Measurements from ENCODE around the gene ATP11B. TPM values are rescaled to one million over a fixed set of nuclear protein-coding genes. Genes with fewer than 3 reads are reported as not detected.

ATP11B gene
- polyA plus RNA-seq, 6 donors from 2014 or later = 21.4 to 41.7 (median 27.8) TPM

DNA sequence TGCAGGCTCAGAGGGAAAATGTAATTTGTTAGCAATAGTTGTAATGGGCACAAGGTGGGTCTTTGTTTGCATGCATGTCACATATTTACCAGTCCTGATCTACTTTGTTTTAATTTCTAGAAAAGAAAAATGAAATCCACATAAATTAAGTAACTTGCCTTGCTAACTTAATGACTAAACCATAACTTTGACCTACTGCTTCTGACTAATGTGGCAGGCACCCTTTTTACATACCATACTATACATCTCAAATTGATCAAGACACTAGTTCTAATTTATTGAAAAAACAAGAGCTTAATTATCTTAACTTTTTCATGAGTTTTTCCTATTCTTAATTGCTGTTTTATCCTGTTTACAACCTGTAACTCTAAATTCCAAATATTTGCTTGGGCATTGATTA is 93.2 kb downstream of the ATP11B start:
- Mint-ChIP-seq H3K9me3 (no peaks in the 10 kb centered on the region), H3K4me1 (no peaks in the 10 kb centered on the region), H3K27me3 (no peaks in the 10 kb centered on the region), H3K4me3 (no peak overlapping the region), H3K36me3 (peaks cover 8 to 16% of the 10 kb centered on the region in 2 donors), H3K27ac (peak overlapping the region in 1 of 6 donors; percentile 16)
- ATAC-seq (ENCODE audit: low read depth in 2 of 2) (no peak), DNase-seq (no peak)

GRCh38 chr3:182889948-182890629 is 96.8 kb downstream of the ATP11B start:
- peaks cover 16 to 27% of the 10 kb centered on the region in 2 donors for H3K36me3 Mint-ChIP-seq
- DNase-seq (no peak), ATAC-seq (ENCODE audit: low read depth in 2 of 2) (no peak)
- H3K9me3 Mint-ChIP-seq = no peaks in the 10 kb centered on the region
- H3K27me3 Mint-ChIP-seq = no peaks in the 10 kb centered on the region
- H3K27ac Mint-ChIP-seq = no peak overlapping the region
- H3K4me3 Mint-ChIP-seq = no peak overlapping the region
- no peaks in the 10 kb centered on the region for H3K4me1 Mint-ChIP-seq

DNA sequence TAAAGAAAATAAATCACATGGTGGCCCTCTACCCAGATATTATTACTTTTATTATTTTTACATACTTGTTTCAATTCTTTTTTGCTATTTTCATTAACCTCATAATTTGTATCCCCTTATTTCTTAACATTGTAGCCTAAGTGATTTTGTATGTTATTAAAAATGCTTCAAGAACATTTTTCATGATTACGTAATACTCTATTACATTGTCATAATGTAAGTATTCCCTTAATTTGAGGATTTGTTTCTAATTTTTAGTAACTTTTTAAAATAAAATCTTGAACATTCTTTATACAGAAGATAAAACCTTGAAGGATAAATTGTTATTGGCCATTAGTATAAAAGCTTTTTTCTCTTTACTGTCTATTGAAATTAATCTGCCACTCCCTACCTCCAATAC is 98.1 kb downstream of the ATP11B start:
- Mint-ChIP-seq H3K27me3 (no peaks in the 10 kb centered on the region), H3K4me3 (no peak overlapping the region), H3K9me3 (no peaks in the 10 kb centered on the region), H3K27ac (no peak overlapping the region), H3K36me3 (peaks cover 16 to 31% of the 10 kb centered on the region in 2 donors), H3K4me1 (no peaks in the 10 kb centered on the region)
- DNase-seq (no peak), ATAC-seq (ENCODE audit: low read depth in 2 of 2) (no peak)

DNA sequence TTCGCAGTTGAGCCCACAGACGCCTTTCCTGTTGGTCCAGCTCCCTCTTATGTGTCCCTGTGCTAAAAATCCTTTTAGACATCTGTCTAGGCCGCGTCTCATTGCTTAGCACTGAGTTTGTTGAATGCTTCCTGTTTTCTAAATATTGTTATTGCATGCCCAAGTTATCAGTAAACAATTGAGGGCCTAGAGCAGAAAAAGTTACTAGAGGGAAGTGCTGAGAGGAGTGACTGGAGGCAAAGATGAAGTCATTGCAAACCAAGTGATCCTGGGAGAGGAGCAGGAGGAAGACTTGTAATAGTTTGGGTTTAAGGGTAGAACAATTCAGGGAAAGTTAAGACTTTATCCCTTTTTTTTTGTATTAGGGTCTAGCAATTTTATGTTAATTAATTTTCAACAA is 98.9 kb downstream of the ATP11B start:
- Mint-ChIP-seq H3K36me3 (peaks cover 16 to 31% of the 10 kb centered on the region in 2 donors), H3K27me3 (no peaks in the 10 kb centered on the region), H3K27ac (no peak overlapping the region), H3K9me3 (no peaks in the 10 kb centered on the region), H3K4me1 (no peaks in the 10 kb centered on the region), H3K4me3 (no peak overlapping the region)
- DNase-seq = no peak
- ATAC-seq (ENCODE audit: low read depth in 2 of 2) = no peak

- ATAC-seq (ENCODE audit: low read depth in 2 of 2) = no peak
- H3K27ac Mint-ChIP-seq = peak overlapping the region in 1 of 6 donors; percentile 59
- no peaks in the 10 kb centered on the region for H3K4me1 Mint-ChIP-seq
- DNase-seq = no peak
- H3K9me3 Mint-ChIP-seq = no peaks in the 10 kb centered on the region
- peaks cover 8 to 23% of the 10 kb centered on the region in 2 donors for H3K36me3 Mint-ChIP-seq
- no peak overlapping the region for H3K4me3 Mint-ChIP-seq
- no peaks in the 10 kb centered on the region for H3K27me3 Mint-ChIP-seq
Measured at GRCh38 chr3:182895513-182896112, 102.3 kb downstream of the ATP11B start.

GRCh38 chr3:182896553-182896952 is 103.2 kb downstream of the ATP11B start:
- H3K36me3 Mint-ChIP-seq = peaks cover 0 to 23% of the 10 kb centered on the region in 2 donors
- no peaks in the 10 kb centered on the region for H3K27me3 Mint-ChIP-seq
- ATAC-seq (ENCODE audit: low read depth in 2 of 2) = no peak
- H3K4me1 Mint-ChIP-seq = no peaks in the 10 kb centered on the region
- H3K4me3 Mint-ChIP-seq = no peak overlapping the region
- H3K9me3 Mint-ChIP-seq = no peaks in the 10 kb centered on the region
- H3K27ac Mint-ChIP-seq = no peak overlapping the region
- no peak for DNase-seq

DNA sequence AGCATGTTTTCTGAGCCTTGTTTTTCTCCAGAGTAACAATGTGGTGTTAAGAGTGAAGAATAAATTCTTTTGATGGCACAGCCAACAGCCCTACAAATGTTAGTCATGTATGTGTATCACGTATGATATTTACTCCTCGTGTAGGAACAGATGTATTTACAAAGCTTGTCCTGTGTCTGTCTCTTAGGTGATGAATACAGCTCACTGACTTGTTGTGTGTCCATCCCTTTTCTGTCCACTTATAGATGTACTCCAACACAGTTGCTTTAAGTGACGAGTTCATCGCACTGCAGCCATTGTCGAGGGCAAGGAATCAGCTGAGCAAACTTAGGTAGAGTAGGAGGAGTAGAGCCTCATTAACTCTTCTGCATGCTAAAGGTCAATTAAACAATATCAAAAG is 108.9 kb downstream of the ATP11B start:
- Mint-ChIP-seq H3K9me3 (no peaks in the 10 kb centered on the region), H3K4me1 (peaks cover 0 to 9% (median 0%) of the 10 kb centered on the region in 3 donors), H3K27me3 (no peaks in the 10 kb centered on the region), H3K27ac (peak overlapping the region in 2 of 6 donors; percentile 12 to 33), H3K36me3 (peaks cover 8 to 10% of the 10 kb centered on the region in 2 donors), H3K4me3 (no peak overlapping the region)
- no peak for ATAC-seq (ENCODE audit: low read depth in 2 of 2)
- no peak for DNase-seq

DNA sequence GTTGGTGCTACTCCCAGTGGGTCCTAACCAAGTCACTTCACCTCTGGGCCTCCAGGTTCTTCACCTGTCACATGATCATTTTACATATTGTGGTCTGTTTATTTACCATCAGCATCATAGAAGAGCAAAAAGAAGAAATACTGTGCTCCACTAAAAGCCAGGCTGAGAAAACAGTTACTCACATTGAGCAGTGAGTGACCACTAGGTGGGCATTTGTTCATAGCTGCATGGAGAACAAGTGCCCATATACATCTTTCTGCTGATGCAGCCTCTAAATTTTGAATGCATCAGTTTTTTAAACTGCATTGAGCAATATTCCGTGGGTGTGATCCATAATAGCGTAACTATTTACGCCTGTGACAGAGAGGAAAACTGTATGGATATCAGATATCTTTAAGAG is 110.9 kb downstream of the ATP11B start:
- H3K27me3 Mint-ChIP-seq = no peaks in the 10 kb centered on the region
- peaks cover 8 to 10% of the 10 kb centered on the region in 2 donors for H3K36me3 Mint-ChIP-seq

GRCh38 chr3:182905623-182906022 is 112.3 kb downstream of the ATP11B start:
- H3K27ac Mint-ChIP-seq = peak overlapping the region in 3 of 6 donors; percentile 13 to 59 (median 28)
- no peak for DNase-seq
- no peaks in the 10 kb centered on the region for H3K27me3 Mint-ChIP-seq
- H3K36me3 Mint-ChIP-seq = peaks cover 8 to 10% of the 10 kb centered on the region in 2 donors
- no peak overlapping the region for H3K4me3 Mint-ChIP-seq
- no peaks in the 10 kb centered on the region for H3K9me3 Mint-ChIP-seq
- H3K4me1 Mint-ChIP-seq = peaks cover 0 to 9% (median 0%) of the 10 kb centered on the region in 3 donors
- no peak for ATAC-seq (ENCODE audit: low read depth in 2 of 2)

More for the DNA sequence above, 110.9 kb downstream of the ATP11B start:
- Mint-ChIP-seq H3K27ac (no peak overlapping the region), H3K4me1 (peaks cover 0 to 9% (median 0%) of the 10 kb centered on the region in 3 donors), H3K9me3 (no peaks in the 10 kb centered on the region), H3K4me3 (no peak overlapping the region)
- peak in 1 of 2 donors; percentile 9 for ATAC-seq (ENCODE audit: low read depth in 2 of 2)
- DNase-seq = no peak

DNA sequence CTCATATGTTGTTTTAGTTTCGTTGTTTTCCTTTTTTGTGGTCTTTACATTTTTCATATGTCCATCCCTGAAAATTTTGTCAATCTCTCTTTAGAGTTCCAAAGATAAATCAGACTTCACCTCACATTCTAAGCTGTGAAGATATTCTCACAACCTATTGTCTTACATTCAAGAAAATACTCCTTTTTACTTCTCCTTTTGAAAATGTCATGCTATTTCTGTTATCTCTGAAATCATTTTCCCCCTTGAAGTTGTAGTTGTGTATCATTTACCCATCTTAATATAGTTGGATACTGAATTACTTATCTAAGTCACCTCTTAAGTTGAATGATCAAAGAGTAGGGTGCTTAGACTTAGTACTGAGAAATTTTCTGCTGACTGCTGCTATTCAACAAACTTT is 112.7 kb downstream of the ATP11B start:
- H3K4me1 Mint-ChIP-seq = peaks cover 0 to 9% (median 0%) of the 10 kb centered on the region in 3 donors
- H3K9me3 Mint-ChIP-seq = no peaks in the 10 kb centered on the region
- DNase-seq (no peak), ATAC-seq (ENCODE audit: low read depth in 2 of 2) (no peak)
- H3K27me3 Mint-ChIP-seq = no peaks in the 10 kb centered on the region
- H3K27ac Mint-ChIP-seq = peak overlapping the region in 3 of 6 donors; percentile 22 to 73 (median 28)
- H3K4me3 Mint-ChIP-seq = peak overlapping the region in 1 of 8 donors; percentile 13
- peaks cover 8 to 10% of the 10 kb centered on the region in 2 donors for H3K36me3 Mint-ChIP-seq

GRCh38 chr3:182908471-182908870 is 115.2 kb downstream of the ATP11B start:
- H3K9me3 Mint-ChIP-seq = no peaks in the 10 kb centered on the region
- no peak overlapping the region for H3K4me3 Mint-ChIP-seq
- H3K36me3 Mint-ChIP-seq = peaks cover 8 to 10% of the 10 kb centered on the region in 2 donors
- no peak for ATAC-seq (ENCODE audit: low read depth in 2 of 2)
- DNase-seq = no peak
- H3K27me3 Mint-ChIP-seq = no peaks in the 10 kb centered on the region
- H3K4me1 Mint-ChIP-seq = peaks cover 0 to 9% (median 4%) of the 10 kb centered on the region in 3 donors
- H3K27ac Mint-ChIP-seq = no peak overlapping the region

DNA sequence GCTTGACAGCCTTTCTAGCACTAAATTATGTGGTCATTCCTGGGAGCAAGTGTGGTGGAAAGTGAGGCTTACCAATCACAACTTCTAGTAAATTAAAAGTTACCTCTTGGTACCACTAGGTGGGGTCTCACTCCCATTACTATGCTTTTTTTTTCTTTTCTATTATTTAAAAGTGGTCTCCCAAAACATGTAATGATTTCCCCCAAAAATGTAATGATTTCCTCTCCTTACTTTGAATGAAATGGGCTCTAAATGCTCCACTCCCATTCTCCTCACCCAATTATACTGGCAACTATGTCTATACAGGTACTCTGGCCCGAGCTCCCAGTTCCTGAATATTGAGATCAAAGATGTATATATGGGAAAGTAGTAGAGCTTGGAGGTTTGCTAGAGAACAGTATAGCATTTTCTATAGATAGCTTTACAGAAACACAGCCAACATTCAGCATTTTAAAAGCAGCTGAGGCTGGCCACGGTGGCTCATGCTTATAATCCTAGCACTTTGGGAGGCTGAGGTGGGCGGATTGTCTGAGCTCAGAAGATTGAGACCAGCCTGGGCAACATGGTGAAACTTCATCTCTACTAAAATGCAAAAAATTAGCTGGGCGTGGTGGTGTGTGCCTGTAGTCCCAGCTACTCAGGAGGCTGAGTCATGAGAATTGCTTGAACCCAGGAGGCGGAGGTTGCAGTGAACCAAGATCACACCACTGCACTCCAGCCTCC is 116.2 kb downstream of the ATP11B start:
- Mint-ChIP-seq H3K27ac (peak overlapping the region in 2 of 6 donors; percentile 13 to 48), H3K4me3 (no peak overlapping the region), H3K27me3 (no peaks in the 10 kb centered on the region), H3K4me1 (peaks cover 4 to 11% (median 4%) of the 10 kb centered on the region in 3 donors), H3K9me3 (no peaks in the 10 kb centered on the region), H3K36me3 (peaks cover 8 to 10% of the 10 kb centered on the region in 2 donors)
- DNase-seq (no peak), ATAC-seq (ENCODE audit: low read depth in 2 of 2) (no peak)

DNA sequence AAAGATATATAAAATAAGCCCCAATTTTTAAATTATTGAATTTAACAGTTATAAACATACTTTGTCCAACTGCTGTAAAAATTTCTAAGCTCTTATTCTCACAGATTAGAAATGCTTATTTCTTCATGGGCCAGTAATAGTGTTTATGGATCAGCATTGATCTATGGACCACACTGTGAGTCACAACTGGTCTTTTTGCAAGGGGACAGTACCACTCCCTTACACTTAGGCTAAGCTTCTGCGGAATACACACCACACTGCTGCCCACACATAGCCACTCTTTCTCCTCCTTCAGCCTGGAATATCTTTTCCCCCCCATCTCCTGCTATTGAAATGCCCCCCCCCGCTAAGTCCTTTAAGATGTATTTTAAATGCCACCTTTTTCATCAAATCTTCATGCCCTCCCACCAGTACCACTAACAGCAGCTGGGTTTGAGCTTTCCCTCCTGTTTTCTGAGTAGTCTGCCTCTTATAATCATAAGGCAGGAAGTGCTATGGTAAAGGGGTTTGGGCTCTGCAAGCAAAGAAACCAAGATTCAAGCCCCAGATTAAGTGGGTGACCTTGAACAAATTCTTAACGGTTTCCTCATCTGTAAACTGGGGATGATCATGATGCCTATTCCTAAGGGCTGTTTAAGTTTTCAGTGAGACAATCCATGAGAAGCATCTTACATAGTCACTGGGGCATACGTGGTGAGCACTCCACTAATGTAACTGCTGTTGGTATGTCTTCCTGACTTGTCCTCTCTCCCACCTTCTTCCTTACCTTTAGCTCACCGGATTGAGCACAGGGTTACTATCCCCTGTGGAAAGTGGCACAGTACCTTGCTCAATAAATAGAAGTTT is 117.9 kb downstream of the ATP11B start:
- H3K36me3 Mint-ChIP-seq = peaks cover 0 to 3% of the 10 kb centered on the region in 2 donors
- peaks cover 4% of the 10 kb centered on the region in 3 donors for H3K4me1 Mint-ChIP-seq
- H3K27me3 Mint-ChIP-seq = no peaks in the 10 kb centered on the region
- H3K9me3 Mint-ChIP-seq = no peaks in the 10 kb centered on the region
- peak overlapping the region in 3 of 6 donors; percentile 23 to 49 (median 39) for H3K27ac Mint-ChIP-seq
- DNase-seq (no peak), ATAC-seq (ENCODE audit: low read depth in 2 of 2) (no peak)
- no peak overlapping the region for H3K4me3 Mint-ChIP-seq
